ENCODE results near the gene RAB3B.

RAB3B gene

GRCh38 chr1:51922040-51922439 is 68.5 kb downstream of the RAB3B start:
- Histone ChIP-seq H3K27ac (no peak overlapping the region), H3K79me2 (ENCODE audit: insufficient read depth, low read depth) (no peaks in the 10 kb centered on the region), H3K4me2 (no peak overlapping the region), H3K4me3 (IDR thresholded peaks at IDR 0.05; ENCODE audit: insufficient read depth, low read depth, low read length) (no peak overlapping the region), H2AFZ (ENCODE audit: low read depth) (no peak overlapping the region), H3K9ac (no peak overlapping the region), H3K36me3 (ENCODE audit: insufficient read depth) (no peaks in the 10 kb centered on the region), H3K27me3 (ENCODE audit: insufficient read depth, low read depth) (no peaks in the 10 kb centered on the region), H4K20me1 (ENCODE audit: insufficient read depth) (no peaks in the 10 kb centered on the region), H3K4me1 (ENCODE audit: low read depth, poor library complexity, severe bottlenecking) (no peaks in the 10 kb centered on the region)
- TF ChIP-seq CTCF (conservative IDR thresholded peaks at IDR 0.05; ENCODE audit: low read depth, low read length) = no peak

- Histone ChIP-seq H2AFZ (ENCODE audit: low read depth) (no peak overlapping the region), H3K36me3 (ENCODE audit: insufficient read depth) (no peaks in the 10 kb centered on the region), H3K27me3 (ENCODE audit: insufficient read depth, low read depth) (no peaks in the 10 kb centered on the region), H3K4me3 (IDR thresholded peaks at IDR 0.05; ENCODE audit: insufficient read depth, low read depth, low read length) (no peak overlapping the region), H3K9ac (no peak overlapping the region), H4K20me1 (ENCODE audit: insufficient read depth) (no peaks in the 10 kb centered on the region), H3K27ac (no peak overlapping the region), H3K4me2 (no peak overlapping the region), H3K4me1 (ENCODE audit: low read depth, poor library complexity, severe bottlenecking) (no peaks in the 10 kb centered on the region), H3K79me2 (ENCODE audit: insufficient read depth, low read depth) (no peaks in the 10 kb centered on the region)
- TF ChIP-seq CTCF (conservative IDR thresholded peaks at IDR 0.05; ENCODE audit: low read depth, low read length) = no peak
Observed at GRCh38 chr1:51920130-51920529, 70.4 kb downstream of the RAB3B start.

GRCh38 chr1:51919684-51920083 is 70.8 kb downstream of the RAB3B start:
- Histone ChIP-seq H3K79me2 (ENCODE audit: insufficient read depth, low read depth) (no peaks in the 10 kb centered on the region), H3K27ac (no peak overlapping the region), H4K20me1 (ENCODE audit: insufficient read depth) (no peaks in the 10 kb centered on the region), H3K27me3 (ENCODE audit: insufficient read depth, low read depth) (no peaks in the 10 kb centered on the region), H3K4me2 (no peak overlapping the region), H3K4me1 (ENCODE audit: low read depth, poor library complexity, severe bottlenecking) (no peaks in the 10 kb centered on the region), H3K36me3 (ENCODE audit: insufficient read depth) (no peaks in the 10 kb centered on the region), H2AFZ (ENCODE audit: low read depth) (no peak overlapping the region), H3K9ac (no peak overlapping the region), H3K4me3 (IDR thresholded peaks at IDR 0.05; ENCODE audit: insufficient read depth, low read depth, low read length) (no peak overlapping the region)
- no peak for TF ChIP-seq CTCF (conservative IDR thresholded peaks at IDR 0.05; ENCODE audit: low read depth, low read length)

- H3K4me1 ChIP-seq (ENCODE audit: low read depth, poor library complexity, severe bottlenecking) = no peaks in the 10 kb centered on the region
- H3K4me2 ChIP-seq = no peak overlapping the region
- TF ChIP-seq CTCF (conservative IDR thresholded peaks at IDR 0.05; ENCODE audit: low read depth, low read length) = no peak
- no peaks in the 10 kb centered on the region for H3K27me3 ChIP-seq (ENCODE audit: insufficient read depth, low read depth)
- no peak overlapping the region for H3K9ac ChIP-seq
- H3K36me3 ChIP-seq (ENCODE audit: insufficient read depth) = no peaks in the 10 kb centered on the region
- no peaks in the 10 kb centered on the region for H3K79me2 ChIP-seq (ENCODE audit: insufficient read depth, low read depth)
- H2AFZ ChIP-seq (ENCODE audit: low read depth) = no peak overlapping the region
- H3K27ac ChIP-seq = no peak overlapping the region
- no peaks in the 10 kb centered on the region for H4K20me1 ChIP-seq (ENCODE audit: insufficient read depth)
- H3K4me3 ChIP-seq (IDR thresholded peaks at IDR 0.05; ENCODE audit: insufficient read depth, low read depth, low read length) = no peak overlapping the region
Observed at GRCh38 chr1:51916587-51917405, 73.7 kb downstream of the RAB3B start.

Measured in KMS-11 (cell line).